Middle frontal gyrus (tissue), 1 donor: ENCODE results near the gene C5orf15.
"Not testable (repeated sequence)": the region's sequence is repeated elsewhere in the genome, so short reads cannot be mapped to it uniquely, and the experiment has no call there.

Experiments used
- DNase-seq: peaks from one replicate; pipeline ENCODE4 v3.0.0-alpha.2; 2015; ENCODE audit warnings: low spot score; ENCODE audit errors: extremely low spot score

The C5orf15 gene

DNA sequence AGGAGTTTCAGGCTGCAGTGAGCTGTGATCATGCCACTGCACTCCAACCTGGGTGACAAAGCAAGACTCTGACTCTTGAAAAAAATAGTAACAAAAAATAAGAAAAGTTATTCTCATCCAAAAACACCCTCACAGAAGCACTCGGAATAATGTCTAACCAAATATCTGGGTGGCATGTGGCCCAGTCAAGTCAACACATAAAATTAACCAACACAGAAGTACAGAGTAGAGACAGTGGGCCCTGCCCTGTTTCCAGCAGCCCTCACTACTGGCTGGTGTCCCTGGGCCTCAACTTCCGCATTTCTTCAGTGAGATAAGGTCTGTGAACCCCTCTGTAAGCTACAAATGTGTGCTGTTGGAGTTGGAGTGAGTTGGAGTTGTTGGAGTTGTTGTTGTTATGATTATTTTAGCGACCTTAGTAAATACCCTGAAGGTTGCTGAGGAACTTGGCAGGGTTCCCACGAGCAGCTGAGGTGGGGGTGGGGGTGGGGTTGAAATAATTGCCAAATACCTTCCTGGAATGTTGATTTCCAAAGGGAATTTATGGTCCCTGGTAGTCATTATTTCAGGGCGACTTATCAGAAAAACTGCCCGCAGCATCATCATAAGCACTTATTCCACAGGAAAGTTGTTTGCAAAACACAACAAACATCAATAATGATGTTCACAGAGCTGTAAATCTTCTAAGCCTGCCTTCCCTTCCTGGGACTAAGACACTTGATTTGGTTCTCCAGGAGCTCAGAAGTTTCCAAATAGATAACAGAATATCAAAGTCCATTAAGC, 30.2 kb downstream of the C5orf15 start:
- no peak for DNase-seq

DNA sequence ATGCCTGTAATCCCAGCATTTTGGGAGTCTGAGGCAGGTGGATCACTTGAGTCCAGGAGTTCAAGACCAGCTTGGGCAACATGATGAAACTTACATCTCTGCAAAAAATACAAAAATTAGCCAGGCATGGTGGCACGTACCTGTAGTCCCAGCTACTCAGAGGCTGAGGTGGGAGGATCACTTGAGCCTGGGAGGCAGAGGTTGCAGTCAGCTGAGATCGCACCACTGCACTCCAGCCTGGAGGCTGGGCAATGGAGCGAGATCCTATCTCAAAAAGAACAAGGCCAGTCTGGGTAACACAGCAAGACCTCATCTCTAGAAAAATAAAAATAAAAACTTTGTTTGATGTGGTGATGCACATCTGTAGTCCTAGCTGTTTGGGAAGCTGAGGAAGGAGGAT, 30.8 kb downstream of the C5orf15 start:
- not testable (repeated sequence) for DNase-seq

DNA sequence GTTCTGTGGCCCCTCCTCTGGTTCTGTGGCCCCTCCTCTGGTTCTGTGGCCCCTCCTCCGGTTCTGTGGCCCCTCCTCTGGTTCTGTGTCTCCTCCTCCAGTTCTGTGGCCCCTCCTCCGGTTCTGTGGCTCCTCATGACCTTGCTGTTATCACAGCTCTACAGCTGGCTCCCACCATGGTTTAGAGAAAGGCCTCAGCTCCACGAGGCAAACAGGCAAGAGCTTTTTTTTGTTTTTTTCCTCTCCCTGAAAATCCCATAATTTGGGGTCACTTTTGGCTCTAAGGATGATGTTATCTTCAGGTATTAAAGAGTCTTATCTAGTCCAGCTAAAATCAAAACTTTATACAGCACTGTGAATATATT, 31.8 kb downstream of the C5orf15 start:
- no peak for DNase-seq

DNA sequence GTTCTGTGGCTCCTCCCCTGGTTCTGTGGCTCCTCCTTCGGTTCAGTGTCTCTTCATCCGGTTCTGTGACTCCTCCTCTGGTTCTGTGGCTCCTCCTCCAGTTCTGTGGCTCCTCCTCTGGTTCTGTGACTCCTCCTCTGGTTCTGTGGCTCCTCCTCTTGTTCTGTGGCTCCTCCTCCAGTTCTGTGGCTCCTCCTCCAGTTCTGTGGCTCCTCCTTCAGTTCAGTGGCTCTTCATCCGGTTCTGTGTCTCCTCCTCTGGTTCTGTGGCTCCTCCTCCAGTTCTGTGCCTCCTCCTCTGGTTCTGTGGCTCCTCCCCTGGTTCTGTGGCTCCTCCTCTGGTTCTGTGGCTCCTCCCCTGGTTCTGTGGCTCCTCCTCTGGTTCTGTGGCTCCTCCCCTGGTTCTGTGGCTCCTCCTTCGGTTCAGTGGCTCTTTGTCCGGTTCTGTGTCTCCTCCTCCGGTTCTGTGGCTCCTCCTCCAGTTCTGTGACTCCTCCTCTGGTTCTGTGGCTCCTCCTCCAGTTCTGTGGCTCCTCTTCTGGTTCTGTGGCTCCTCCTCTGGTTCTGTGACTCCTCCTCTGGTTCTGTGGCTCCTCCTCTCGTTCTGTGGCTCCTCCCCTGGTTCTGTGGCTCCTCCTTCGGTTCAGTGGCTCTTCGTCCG, 32.3 kb downstream of the C5orf15 start:
- DNase-seq = not testable (repeated sequence)

DNA sequence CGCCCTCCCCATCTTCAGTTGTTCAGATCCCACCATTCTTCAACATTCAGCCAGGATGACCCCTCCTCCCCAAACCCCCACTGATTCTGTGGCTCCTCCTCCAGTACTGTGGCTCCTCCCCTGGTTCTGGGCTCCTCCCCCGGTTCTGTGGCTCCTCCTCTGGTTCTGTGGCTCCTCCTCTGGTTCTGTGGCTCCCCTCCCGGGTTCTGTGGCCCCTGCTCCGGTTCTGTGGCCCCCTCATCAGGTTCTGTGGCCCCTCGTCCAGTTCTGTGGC, 32.8 kb downstream of the C5orf15 start:
- DNase-seq = no peak

DNA sequence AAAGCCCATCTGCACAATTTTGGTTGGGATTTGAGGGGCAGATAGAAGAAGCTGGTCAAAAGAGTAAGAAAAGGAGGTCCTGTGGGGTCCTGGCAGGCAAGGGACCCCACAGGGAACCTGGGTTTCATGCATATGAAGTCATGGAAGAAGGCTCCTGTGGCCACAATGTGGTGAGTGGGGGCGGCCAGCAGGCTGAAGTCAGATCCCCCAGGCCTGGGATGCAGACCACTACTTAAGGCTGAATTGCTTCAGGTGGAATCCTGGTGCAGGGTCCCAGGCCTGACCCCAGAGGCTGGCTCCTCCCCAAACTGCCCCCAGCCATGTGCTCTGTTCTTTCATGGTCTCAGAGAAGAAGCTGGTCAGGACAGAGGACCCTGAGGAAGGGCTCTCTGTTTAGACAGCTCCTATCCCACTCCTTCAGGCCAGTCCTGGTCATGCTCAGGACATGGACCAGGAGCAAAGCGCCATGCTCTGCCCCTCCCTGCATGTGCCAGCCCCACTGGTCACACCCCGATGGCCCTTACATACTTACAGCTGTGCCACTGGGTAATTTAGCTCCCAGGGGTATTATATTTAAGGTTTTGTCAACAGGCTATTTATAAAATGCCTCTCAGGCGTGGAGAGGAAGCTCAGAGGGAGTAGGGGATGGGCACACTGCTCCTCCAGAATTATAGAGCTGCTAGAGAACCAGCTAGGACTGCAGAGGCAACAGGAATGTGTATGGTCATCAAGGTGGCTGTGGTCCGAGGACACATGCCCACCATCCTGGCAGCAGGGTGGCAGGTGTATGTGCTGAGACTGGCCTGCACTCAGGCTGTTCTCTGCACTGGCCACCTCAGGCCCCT, 33.4 kb downstream of the C5orf15 start:
- no peak for DNase-seq

DNA sequence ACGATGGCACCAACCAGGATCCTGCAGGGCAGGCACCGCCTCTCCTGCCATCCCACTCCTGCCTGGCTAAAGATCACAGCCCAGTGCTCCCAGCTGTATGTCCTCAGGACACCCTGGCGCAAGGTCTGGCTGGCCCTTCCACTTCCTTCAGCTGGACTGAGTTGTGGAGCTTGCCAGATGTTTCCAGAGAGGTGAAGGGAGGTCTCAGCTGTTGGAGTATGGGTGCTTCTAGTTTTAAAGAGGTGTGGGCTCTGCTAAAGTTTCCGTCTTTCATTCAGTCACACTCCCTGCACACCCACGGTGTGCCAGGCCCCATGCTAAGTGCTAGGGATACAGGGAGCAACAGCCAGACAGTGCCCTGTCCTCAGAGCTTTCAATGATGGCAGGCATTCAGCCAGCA, 34.1 kb downstream of the C5orf15 start:
- DNase-seq = no peak

DNA sequence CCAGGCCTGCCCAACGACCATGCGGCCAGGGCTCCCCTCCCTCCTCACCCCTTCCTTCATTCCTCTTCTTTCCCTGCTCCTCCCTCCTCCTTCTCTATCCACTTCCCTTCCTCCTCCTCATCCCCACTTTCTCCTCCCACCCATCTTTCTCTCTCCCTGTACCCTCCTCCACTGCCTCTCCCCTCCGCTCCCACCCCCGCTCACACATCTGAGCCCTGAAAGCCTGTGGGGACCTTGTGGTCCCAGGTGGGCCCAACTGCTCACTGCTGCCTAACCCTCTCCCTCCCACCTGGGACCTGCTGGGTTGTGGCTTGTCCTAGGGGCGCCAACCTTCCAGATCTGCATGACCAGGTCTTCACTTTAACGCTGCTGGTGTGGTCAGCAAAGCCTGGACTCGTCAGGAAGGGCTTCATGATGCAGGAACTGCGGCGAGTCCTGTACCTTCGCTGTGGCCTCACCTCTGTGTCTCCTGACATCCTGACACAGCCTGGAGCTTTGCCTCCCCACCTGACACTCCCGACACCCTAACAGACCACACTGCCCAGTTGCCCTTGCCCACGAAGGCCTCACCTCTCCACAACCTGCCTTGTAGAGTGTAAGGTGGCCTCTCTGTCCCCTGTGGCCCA, 34.6 kb downstream of the C5orf15 start:
- no peak for DNase-seq

DNA sequence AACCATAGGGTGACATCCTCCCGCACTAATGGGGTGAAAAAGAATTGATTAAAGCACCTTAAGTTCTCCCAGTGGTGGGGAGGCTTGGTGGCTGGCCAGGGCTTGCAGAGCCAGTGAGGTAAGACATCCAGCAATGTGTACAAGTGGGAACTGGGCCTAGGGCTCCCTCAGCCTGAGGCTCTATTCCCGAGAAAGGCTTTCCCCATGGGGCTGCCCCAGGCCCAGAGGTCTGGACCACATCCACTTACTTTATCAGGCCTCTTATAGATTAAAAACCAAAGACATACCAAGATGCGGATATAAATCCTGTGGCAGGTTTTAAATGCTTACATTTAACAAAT, 35.3 kb downstream of the C5orf15 start:
- no peak for DNase-seq

DNA sequence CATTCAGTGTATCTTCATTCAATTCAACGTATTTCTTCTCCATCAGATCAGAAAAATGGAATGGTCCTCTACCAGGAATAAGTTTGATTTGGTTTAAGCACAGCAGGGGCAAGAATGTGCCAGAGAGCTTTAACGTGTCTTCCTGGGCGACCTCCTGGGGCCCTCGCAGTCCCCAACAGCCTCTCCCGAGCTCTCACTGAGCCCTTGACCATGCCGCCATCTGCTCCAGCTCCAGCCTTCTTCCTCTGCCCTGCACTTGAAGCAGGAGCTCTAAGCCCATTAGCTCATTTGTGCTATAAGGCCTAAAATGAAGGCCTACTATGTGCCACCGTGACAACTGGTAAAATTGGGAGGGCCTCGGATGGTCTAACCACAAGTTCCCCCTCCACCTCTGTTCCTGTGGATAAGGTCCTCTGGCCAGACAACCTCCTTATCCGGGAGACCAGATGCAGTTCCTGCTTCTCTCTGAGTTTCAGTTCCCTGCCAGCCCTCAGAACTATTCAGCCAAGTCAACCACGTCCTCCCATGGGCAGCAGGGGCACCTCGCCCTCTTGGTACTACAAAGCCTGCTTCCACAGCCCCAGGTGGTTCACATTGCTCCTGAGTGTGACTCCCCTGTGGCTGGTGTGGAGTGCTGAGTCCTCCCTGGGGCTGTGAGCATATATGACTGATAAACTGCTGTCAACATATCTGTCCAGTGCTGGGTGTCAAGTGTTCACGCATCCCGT, 35.8 kb downstream of the C5orf15 start:
- DNase-seq = no peak

DNA sequence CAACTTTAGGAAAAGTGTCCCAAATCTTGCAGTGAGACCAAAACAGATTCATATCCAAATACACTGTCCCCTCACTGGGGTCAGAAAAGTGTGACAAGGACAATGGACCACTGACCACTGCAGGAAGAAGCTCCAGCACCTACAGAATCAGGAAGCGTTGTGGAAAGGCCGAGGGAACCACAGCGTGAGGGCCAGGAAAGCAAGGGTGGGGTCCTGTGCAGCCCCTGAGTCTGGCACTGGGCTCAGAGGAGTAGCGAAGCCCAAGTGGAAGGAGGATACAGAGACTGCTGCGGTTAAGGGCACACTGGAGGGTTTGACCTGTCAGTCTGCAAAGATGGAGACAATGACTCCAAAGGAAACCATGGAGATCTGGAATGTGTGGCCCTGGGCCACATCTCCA, 36.9 kb downstream of the C5orf15 start:
- no peak for DNase-seq

DNA sequence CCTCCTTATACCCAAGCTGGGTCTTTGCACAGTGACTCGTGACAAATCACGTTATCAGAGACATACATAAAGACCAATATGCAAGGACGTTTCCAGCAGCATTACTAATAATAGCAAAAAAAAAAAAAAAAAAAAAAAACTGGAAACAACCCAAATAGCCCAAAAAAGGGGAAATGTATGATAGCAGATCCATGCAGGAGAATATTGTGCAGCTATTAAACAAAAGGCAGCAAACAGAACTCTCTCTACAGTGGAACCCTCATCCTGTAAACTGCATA, 37.7 kb downstream of the C5orf15 start:
- no peak for DNase-seq

DNA sequence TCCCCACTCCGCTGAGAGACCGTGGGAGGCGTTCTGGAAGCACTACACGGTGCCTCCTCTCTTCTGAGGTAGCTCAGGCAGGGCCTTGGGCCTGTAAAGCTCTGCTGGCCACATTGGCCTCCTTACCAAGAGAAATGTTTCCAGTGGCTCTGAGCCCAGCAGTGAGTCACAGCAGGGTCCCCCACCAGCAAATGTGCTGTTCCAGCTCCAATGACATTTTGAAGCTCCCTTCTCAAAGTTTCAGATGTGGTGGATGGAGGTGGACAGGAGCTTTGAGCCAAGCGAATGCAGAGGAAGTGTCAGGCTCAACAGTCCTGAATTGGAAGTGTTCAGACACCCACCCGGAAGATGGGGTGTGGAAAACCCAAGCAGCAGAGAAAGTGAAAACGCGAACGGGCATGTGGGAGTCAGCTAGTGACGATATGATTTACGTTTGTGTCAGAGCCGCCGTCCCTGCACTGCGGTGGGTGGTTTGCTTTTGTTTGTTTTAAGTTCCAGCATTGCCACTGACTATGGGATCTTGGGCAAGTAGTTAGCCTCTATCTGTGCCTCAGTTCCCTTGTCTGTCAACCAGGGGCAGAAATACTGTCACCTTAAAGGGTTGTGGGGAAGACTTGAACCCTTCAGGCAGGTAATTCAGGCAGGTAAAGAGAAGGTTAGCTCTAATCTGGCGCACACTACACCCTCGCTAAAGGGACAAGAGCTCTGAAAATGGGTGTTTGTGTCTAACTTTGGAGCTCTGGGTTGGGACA, 38.2 kb downstream of the C5orf15 start:
- DNase-seq = peak; percentile 47

DNA sequence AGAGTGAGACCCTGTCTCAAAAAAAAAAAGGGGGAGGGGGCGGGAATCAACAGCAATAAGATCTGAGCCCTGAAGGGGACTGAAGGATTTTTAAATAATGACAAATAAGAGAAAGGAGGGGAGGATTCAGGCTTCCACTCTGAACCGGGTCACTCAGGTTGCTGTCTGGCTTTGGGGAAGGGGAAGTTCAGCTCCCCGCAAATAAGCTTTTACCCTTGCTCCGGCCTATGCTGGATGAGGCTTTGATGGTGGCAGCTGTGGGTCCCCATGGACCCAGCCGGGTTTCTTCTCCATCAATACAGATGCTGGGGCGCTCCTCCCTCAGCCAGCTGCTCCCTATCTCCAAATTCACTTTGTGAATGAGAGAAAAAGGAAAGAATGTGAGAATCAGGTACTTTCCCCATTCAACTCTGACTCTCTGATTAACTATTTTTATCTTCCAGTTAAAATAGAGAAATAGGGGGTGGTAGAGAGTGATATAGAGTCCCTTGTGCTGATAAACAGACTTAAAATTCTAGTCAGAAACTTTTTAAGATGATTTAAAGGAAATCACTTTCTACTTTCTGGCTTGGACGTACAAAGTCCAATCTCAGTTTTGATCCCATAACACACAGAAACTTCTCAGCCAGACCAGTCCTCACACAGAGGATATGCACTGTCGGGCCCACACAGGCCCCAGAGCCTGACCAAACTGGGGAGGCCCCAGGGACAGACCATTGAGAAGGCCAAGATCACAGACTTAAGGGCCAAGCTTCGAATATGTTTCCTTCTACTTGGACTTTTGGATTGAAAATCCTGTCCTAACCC, 39.6 kb downstream of the C5orf15 start:
- no peak for DNase-seq

DNA sequence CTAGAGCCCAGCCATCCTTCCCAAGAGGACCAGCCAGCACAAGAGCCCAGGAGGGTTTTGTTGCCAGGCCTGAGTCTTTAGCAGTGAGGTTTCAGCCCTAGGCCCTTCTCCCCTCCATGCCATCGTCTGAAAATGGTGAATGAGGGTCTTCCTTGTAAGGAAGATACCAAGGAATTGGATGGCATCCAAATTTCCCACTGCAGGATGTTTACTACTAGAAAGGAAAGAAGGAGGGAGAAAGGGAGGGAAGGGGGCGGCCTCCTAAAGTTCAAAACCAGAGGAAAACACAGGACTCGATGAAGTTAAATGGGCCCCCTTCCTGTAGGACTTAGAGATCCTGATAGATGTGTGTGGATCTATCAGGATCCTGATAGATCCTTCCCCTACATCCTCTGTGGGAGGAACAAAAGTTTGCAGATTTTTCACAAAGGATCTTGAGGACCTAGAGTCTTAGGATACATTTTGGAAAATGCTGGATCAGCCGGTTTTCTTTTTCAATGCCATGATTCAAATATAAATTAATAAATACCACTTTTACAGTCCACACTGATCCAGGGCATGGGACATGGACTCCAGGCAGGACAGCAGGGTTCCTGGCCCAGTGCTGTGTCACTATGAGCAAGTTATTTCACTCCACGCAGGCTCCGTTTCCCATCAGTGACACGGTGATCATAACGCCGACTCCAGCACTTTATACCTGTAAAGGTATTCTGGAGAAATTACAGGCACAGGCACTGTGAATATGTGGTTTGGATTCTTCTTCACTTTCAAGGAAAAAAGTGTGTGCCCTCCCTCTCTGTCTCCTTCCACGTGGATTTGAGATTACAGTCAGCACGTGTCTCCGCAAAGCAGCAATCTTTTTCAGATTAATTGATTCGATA, 40.9 kb downstream of the C5orf15 start:
- DNase-seq = no peak

DNA sequence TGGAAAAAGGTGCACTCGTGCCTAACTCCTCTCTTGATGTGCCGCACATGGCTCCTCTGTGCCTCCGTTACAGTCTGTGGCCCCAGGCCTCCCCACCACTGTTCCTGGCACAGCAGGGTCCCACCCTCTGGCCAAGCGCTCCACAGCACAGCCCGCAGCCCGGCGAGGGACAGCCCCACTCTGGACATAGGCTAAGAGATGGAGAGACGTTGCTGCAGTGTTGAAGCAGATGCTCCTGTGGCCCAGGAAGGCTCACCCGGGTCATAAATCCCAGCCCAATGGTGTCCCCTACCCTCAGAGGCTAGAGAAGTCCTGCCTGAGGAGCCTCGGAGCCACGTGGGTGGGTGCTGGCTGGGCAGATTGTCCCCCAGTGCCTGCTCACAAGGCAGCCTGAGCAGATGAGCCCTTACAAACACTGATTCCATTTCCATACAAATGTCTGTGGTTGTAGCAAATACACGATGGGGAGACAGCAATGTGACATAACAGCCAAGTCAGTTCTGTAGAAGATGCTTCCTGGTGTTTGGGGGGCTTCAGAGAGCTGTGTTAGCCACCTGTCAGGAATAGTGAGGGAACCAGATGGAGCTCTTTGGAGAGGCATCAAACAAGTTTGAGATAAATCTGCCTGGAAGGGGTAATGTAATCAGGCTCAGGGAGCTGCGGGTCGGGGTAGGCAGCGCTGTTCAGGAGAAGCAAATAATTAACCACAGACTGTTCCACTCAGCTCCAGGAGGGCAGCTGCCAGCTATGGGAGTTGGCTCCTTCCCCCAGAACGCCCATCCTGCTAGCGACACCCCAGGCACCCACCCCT, 41.7 kb downstream of the C5orf15 start:
- no peak for DNase-seq

DNA sequence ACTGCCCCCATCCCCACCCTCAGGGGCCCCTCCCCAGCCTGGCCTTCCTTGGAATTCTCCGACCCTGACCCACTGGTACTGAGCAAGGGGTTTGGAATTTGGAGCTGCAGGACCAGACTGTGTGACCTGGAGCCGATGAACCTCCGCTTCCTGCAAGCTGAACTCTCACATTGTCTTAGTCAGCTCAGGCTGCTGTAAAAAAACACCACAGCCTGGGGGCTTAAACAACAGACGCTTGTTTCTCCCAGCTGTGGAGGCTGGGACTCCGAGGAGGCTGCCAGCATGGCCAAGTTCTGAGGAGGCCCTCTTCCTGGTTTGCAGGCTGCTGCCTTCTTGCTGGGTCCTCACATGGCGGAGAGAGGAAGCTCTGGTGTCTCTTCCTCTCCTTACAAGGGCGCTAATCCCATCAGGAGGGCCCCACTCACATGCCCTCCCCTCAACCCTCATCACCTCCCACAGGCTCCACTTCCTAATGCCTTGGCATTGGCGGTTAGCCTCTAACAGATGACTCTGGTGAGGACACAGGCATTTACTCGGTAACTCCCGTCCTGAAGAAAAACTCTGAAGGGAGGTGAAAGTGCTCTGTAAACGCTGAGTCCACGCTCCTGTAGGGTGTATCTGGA, 42.4 kb downstream of the C5orf15 start:
- no peak for DNase-seq

DNA sequence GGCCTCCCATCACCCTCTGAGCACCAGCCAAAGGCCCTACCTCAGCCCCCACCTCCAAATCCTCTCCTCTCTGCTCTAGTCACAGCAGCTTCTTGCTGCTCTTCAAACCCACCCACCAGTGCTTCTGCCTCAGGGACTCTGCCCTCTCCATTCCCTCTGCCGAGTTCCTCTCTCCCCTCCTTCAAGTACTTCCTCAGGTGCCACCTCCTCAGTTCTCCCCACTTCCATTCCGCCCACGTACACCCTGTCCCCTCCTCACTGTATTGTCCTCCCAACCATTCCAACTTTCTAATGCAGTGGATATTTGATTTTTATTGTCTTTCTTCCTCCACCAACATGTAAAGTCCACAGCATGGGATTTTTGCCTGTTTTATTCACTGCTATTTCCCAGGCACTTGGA, 43.2 kb downstream of the C5orf15 start:
- DNase-seq = no peak
